HepG2 (cell line): ENCODE results near the gene ZFP69. TPM values are rescaled to one million over a fixed set of nuclear protein-coding genes. Genes with fewer than 3 reads are reported as not detected.

Source experiments
- EED ChIP-seq: sonication (generic); formaldehyde crosslinking; IDR thresholded peaks from 2 replicates; pipeline ENCODE4 v1.5.0; 2020; ENCODE audit warnings: mild to moderate bottlenecking, missing genetic modification reagents
- HOXA3 ChIP-seq: sonication (generic); formaldehyde crosslinking; IDR thresholded peaks from 2 replicates; pipeline ENCODE4 v1.5.0; 2020; ENCODE audit warnings: missing genetic modification reagents
- IRF9 ChIP-seq: sonication (generic); formaldehyde crosslinking; IDR thresholded peaks from 2 replicates; pipeline ENCODE4 v1.8.0; 2022; ENCODE audit warnings: missing genetic modification reagents, mild to moderate bottlenecking, borderline replicate concordance
- MED13 ChIP-seq: sonication (generic); formaldehyde crosslinking; IDR thresholded peaks from 2 replicates; pipeline ENCODE4 v1.5.0; 2020; ENCODE audit warnings: missing genetic modification reagents
- MED8 ChIP-seq: sonication (generic); formaldehyde crosslinking; IDR thresholded peaks from 2 replicates; pipeline ENCODE4 v1.8.1; 2023; ENCODE audit warnings: mild to moderate bottlenecking, missing genetic modification reagents; ENCODE audit not compliant: insufficient replicate concordance
- MLXIP ChIP-seq: sonication (generic); formaldehyde crosslinking; IDR thresholded peaks from 2 replicates; pipeline ENCODE4 v1.9.0; 2021; ENCODE audit warnings: missing genetic modification reagents, borderline replicate concordance
- NR3C1 ChIP-seq: sonication (generic); formaldehyde crosslinking; IDR thresholded peaks from 2 replicates; pipeline ENCODE4 v1.4.0; 2020; ENCODE audit warnings: missing genetic modification reagents
- PHB2 ChIP-seq: fragments of 450-650 bp; IDR thresholded peaks from 2 replicates; pipeline ENCODE4 v1.6.1; 2018; ENCODE audit not compliant: partially characterized antibody
- PHF5A ChIP-seq: IDR thresholded peaks from one replicate; pipeline ENCODE4 v1.6.1; 2018; ENCODE audit warnings: low read depth, missing genetic modification reagents; ENCODE audit not compliant: unreplicated experiment
- SP4 ChIP-seq: sonication (generic); formaldehyde crosslinking; IDR thresholded peaks from 2 replicates; pipeline ENCODE4 v1.8.1; 2023; ENCODE audit warnings: mild to moderate bottlenecking, missing genetic modification reagents
- U2AF2 ChIP-seq: fragments of 200-400 bp; formaldehyde crosslinking; IDR thresholded peaks from 2 replicates; pipeline ENCODE4 v1.6.1; 2017; ENCODE audit warnings: low read depth, mild to moderate bottlenecking, low read length
- ZBTB21 ChIP-seq: sonication (generic); formaldehyde crosslinking; IDR thresholded peaks from 2 replicates; pipeline ENCODE4 v1.4.0; 2020; ENCODE audit warnings: missing genetic modification reagents
- ZBTB25 ChIP-seq: IDR thresholded peaks from 2 replicates; pipeline ENCODE4 v1.6.1; 2018; ENCODE audit warnings: missing genetic modification reagents
- ZBTB33 ChIP-seq: sonication (generic); formaldehyde crosslinking; IDR thresholded peaks from 2 replicates; pipeline ENCODE4 v1.4.0; 2020; ENCODE audit warnings: missing genetic modification reagents
- ZEB1 ChIP-seq: IDR thresholded peaks from 2 replicates; pipeline ENCODE4 v1.6.1; 2012; ENCODE audit warnings: mild to moderate bottlenecking, low read depth, inconsistent platforms; ENCODE audit not compliant: insufficient replicate concordance
- ZFP91 ChIP-seq: sonication (generic); formaldehyde crosslinking; IDR thresholded peaks from 2 replicates; pipeline ENCODE4 v1.9.0; 2022; ENCODE audit warnings: missing genetic modification reagents, mild to moderate bottlenecking, borderline replicate concordance
- ZNF292 ChIP-seq: sonication (generic); formaldehyde crosslinking; IDR thresholded peaks from 2 replicates; pipeline ENCODE4 v1.8.1; 2022; ENCODE audit warnings: mild to moderate bottlenecking, low read depth, missing genetic modification reagents, borderline replicate concordance
- ZNF430 ChIP-seq: sonication (generic); formaldehyde crosslinking; IDR thresholded peaks from 2 replicates; pipeline ENCODE4 v1.9.0; 2021; ENCODE audit warnings: mild to moderate bottlenecking, missing genetic modification reagents
- ZNF446 ChIP-seq: sonication (generic); formaldehyde crosslinking; IDR thresholded peaks from 2 replicates; pipeline ENCODE4 v1.5.0; 2020; ENCODE audit warnings: mild to moderate bottlenecking, missing genetic modification reagents
- ZNF556 ChIP-seq: sonication (generic); formaldehyde crosslinking; IDR thresholded peaks from 2 replicates; pipeline ENCODE4 v1.4.0; 2020; ENCODE audit warnings: mild to moderate bottlenecking, missing genetic modification reagents, borderline replicate concordance
- ZNF564 ChIP-seq: sonication (generic); formaldehyde crosslinking; IDR thresholded peaks from 2 replicates; pipeline ENCODE4 v1.8.1; 2023; ENCODE audit warnings: mild to moderate bottlenecking, missing genetic modification reagents
- ZNF713 ChIP-seq: sonication (generic); formaldehyde crosslinking; IDR thresholded peaks from 2 replicates; pipeline ENCODE4 v1.4.0; 2020; ENCODE audit warnings: mild to moderate bottlenecking, missing genetic modification reagents
- polyA plus RNA-seq, 8 experiments: library from polyadenylated mRNA; depleted of rRNA in 3 of 8; stranded (reverse) in 7 of 8; unstranded in 1 of 8; fragments of >200 nt; fragmentation: Illumina TruSeq in 4 of 8; extraction: Trizol in 4 of 8; gene quantifications; 2 replicates each; pipeline versions ENCODE4 v1.2.1 to v1.2.3, GENCODE V29; 2011 to 2016; ENCODE audit warnings: low read depth in 4 of 8, missing spikeins in 1 of 8, mixed read lengths in 1 of 8; ENCODE audit not compliant: insufficient read depth in 1 of 8
- total RNA-seq, 5 experiments: library from RNA; depleted of rRNA; stranded (reverse); fragments of >200 nt; fragmentation: Illumina TruSeq; extraction: Trizol; gene quantifications; 2 replicates each; pipeline ENCODE4 v1.2.3, GENCODE V29; 2016; ENCODE audit warnings: low read depth in 1 of 5

The ZFP69 gene
- total and polyA plus RNA-seq, 2 of the 13 experiments (the other 11 are each of a cell fraction or from before 2014, with no cell fraction given) = 2.6 to 5.6 TPM

- no peak for TF ChIP-seq ZFP91 (CRISPR knock-in tag)
- no peak for TF ChIP-seq SP4 (CRISPR knock-in tag)
- no peak for TF ChIP-seq U2AF2
- TF ChIP-seq ZNF292 (CRISPR knock-in tag) = 0 out of 2 replicates have a peak, but pooled peaks have one; percentile 4
- TF ChIP-seq IRF9 (CRISPR knock-in tag) = no peak
- no peak for TF ChIP-seq ZNF556 (CRISPR knock-in tag)
- no peak for TF ChIP-seq ZBTB25 (CRISPR knock-in tag)
- TF ChIP-seq ZNF430 (CRISPR knock-in tag) = no peak
- no peak for TF ChIP-seq MED13 (CRISPR knock-in tag)
- TF ChIP-seq PHF5A (CRISPR knock-in tag) = no peak
- no peak for TF ChIP-seq ZNF446 (CRISPR knock-in tag)
- TF ChIP-seq ZBTB33 (CRISPR knock-in tag) = no peak
- TF ChIP-seq ZEB1 = no peak
- TF ChIP-seq EED (CRISPR knock-in tag) = no peak
- TF ChIP-seq PHB2 = no peak
- TF ChIP-seq ZBTB21 = no peak
- peak; percentile 3 for TF ChIP-seq MED8 (CRISPR knock-in tag)
- TF ChIP-seq ZNF564 = 0 out of 2 replicates have a peak, but pooled peaks have one; percentile 19
- TF ChIP-seq MLXIP = no peak
- TF ChIP-seq ZNF713 (CRISPR knock-in tag) = no peak
- no peak for TF ChIP-seq HOXA3
- no peak for TF ChIP-seq NR3C1 (CRISPR knock-in tag)
Measured at GRCh38 chr1:40532062-40532389, 54.9 kb downstream of the ZFP69 start (continued).
